Mesothelial cell of epicardium (in vitro differentiated cells): Measurements from ENCODE around the gene ADAMTSL5. TPM values are rescaled to one million over a fixed set of nuclear protein-coding genes. Genes with fewer than 3 reads are reported as not detected.

ENCODE experiments used
- DNase-seq, 2 experiments: peaks; one replicate each; pipeline ENCODE4 v3.0.0; 2021; ENCODE audit warnings: low spot score in 2 of 2; ENCODE audit not compliant: unreplicated experiment in 2 of 2
- H3K27ac Mint-ChIP-seq: 2 replicates; pipeline ENCODE4 v1.8.0; 2021; ENCODE audit warnings: mixed read lengths
- H3K27me3 Mint-ChIP-seq: 2 replicates; pipeline ENCODE4 v1.8.0; 2021; ENCODE audit warnings: low read depth, mixed read lengths
- H3K36me3 Mint-ChIP-seq: 2 replicates; pipeline ENCODE4 v1.8.0; 2021; ENCODE audit warnings: mixed read lengths
- H3K4me1 Mint-ChIP-seq: 2 replicates; pipeline ENCODE4 v1.8.0; 2021; ENCODE audit warnings: mixed read lengths
- H3K4me3 Mint-ChIP-seq: 2 replicates; pipeline ENCODE4 v1.8.0; 2021; ENCODE audit warnings: mild to moderate bottlenecking, moderate library complexity, mixed read lengths
- H3K9me3 Mint-ChIP-seq: 2 replicates; pipeline ENCODE4 v1.8.0; 2021; ENCODE audit warnings: mixed read lengths
- CTCF ChIP-seq: fragments of 200-600 bp; sonication (generic); IDR thresholded peaks from one replicate; pipeline ENCODE4 v1.5.0; 2021; ENCODE audit warnings: antibody characterized with exemption; ENCODE audit not compliant: unreplicated experiment
- total RNA-seq: library from RNA; stranded (reverse); gene quantifications from 3 replicates; pipeline ENCODE4 v1.2.1, GENCODE V29; 2021

Gene ADAMTSL5
- total RNA-seq, 1 donor from 2014 or later: 4.6 TPM

DNA sequence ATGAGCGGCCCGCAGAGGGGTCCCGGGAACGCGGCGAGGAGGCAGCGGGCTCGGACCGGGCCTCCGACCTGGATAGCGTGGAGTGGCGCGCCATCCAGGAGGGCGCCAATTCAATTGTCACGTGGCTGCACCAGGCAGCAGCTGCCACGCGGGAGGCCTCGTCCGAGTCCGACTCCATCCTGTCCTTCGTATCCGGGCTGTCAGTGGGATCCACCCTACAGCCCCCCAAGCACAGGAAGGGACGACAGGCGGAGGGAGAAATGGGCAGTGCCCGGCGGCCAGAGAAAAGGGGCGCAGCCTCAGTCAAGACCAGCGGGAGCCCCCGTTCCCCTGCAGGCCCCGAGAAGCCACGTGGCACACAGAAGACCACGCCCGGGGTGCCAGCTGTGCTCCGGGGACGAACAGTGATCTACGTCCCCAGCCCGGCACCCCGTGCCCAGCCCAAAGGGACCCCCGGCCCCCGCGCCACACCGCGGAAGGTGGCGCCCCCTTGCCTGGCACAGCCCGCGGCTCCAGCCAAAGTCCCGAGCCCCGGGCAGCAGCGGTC, 44.5 kb downstream of the ADAMTSL5 start:
- peaks cover 7% of the 10 kb centered on the region for H3K4me1 Mint-ChIP-seq

GRCh38 chr19:1467490-1468273, 45.1 kb downstream of the ADAMTSL5 start:
- Mint-ChIP-seq H3K27ac (no peak overlapping the region), H3K9me3 (no peaks in the 10 kb centered on the region), H3K4me3 (no peak overlapping the region), H3K4me1 (peaks cover 7% of the 10 kb centered on the region), H3K36me3 (no peaks in the 10 kb centered on the region), H3K27me3 (peaks cover 58% of the 10 kb centered on the region)
- no peak for DNase-seq
- no peak for TF ChIP-seq CTCF

More for the DNA sequence above, 44.5 kb downstream of the ADAMTSL5 start:
- Mint-ChIP-seq H3K36me3 (no peaks in the 10 kb centered on the region), H3K27ac (no peak overlapping the region), H3K27me3 (peaks cover 62% of the 10 kb centered on the region), H3K9me3 (no peaks in the 10 kb centered on the region), H3K4me3 (no peak overlapping the region)
- no peak for DNase-seq
- TF ChIP-seq CTCF: no peak

DNA sequence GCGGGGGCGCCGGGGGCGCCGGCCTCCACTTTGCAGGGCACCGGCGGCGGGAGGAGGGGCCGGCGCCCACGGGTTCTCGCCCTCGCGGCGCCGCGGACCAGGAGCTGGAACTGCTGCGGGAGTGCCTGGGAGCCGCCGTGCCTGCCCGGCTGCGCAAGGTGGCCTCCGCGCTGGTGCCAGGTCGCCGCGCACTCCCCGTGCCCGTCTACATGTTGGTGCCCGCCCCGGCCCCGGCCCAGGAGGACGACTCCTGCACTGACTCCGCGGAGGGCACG, 45.7 kb downstream of the ADAMTSL5 start:
- H3K4me1 Mint-ChIP-seq: peaks cover 7% of the 10 kb centered on the region
- no peaks in the 10 kb centered on the region for H3K9me3 Mint-ChIP-seq
- no peak for DNase-seq
- no peaks in the 10 kb centered on the region for H3K36me3 Mint-ChIP-seq
- no peak overlapping the region for H3K4me3 Mint-ChIP-seq
- H3K27ac Mint-ChIP-seq: no peak overlapping the region
- TF ChIP-seq CTCF: no peak
- H3K27me3 Mint-ChIP-seq: peaks cover 53% of the 10 kb centered on the region

DNA sequence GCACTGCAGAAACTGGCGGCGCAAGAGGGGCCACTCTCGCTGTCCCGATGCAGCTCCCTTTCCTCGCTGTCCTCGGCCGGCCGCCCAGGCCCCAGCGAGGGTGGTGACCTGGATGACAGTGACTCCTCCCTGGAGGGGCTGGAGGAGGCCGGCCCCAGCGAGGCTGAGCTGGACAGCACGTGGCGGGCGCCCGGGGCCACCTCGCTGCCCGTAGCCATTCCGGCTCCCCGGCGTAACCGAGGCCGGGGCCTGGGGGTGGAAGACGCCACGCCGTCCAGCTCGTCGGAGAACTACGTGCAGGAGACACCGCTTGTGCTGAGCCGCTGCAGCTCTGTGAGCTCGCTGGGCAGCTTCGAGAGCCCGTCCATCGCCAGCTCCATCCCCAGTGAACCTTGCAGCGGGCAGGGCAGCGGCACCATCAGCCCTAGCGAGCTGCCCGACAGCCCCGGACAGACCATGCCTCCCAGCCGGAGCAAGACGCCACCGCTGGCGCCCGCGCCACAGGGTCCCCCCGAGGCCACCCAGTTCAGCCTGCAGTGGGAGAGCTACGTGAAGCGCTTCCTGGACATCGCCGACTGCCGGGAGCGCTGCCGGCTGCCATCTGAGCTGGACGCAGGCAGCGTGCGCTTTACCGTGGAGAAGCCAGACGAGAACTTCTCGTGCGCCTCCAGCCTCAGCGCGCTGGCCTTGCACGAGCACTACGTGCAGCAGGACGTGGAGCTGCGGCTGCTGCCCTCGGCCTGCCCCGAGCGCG, 46.2 kb downstream of the ADAMTSL5 start:
- no peak overlapping the region for H3K4me3 Mint-ChIP-seq
- peaks cover 48% of the 10 kb centered on the region for H3K27me3 Mint-ChIP-seq
- no peak for TF ChIP-seq CTCF
- no peak overlapping the region for H3K27ac Mint-ChIP-seq
- H3K36me3 Mint-ChIP-seq: no peaks in the 10 kb centered on the region
- peaks cover 7% of the 10 kb centered on the region for H3K4me1 Mint-ChIP-seq
- no peak for DNase-seq
- no peaks in the 10 kb centered on the region for H3K9me3 Mint-ChIP-seq

- Mint-ChIP-seq H3K4me1 (peaks cover 5% of the 10 kb centered on the region), H3K4me3 (no peak overlapping the region), H3K36me3 (no peaks in the 10 kb centered on the region), H3K27me3 (peaks cover 42% of the 10 kb centered on the region), H3K27ac (no peak overlapping the region), H3K9me3 (no peaks in the 10 kb centered on the region)
- no peak for DNase-seq
- TF ChIP-seq CTCF: no peak
These were observed 46.8 kb downstream of the ADAMTSL5 start for GRCh38 chr19:1466018-1466460.
